MG63 (cell line): Measurements from ENCODE around the gene CHRM4. TPM values are rescaled to one million over a fixed set of nuclear protein-coding genes. Genes with fewer than 3 reads are reported as not detected.

ENCODE experiments used
- DNase-seq: peaks from one replicate; pipeline ENCODE4 v3.0.0-alpha.2; 2020
- H3K27me3 ChIP-seq: fragments of 250-450 bp; sonication (Bioruptor Pico); 2 replicates; pipeline ENCODE4 v1.5.1; 2020; ENCODE audit warnings: mild to moderate bottlenecking, moderate library complexity
- H3K36me3 ChIP-seq: fragments of 250-450 bp; sonication (Bioruptor Pico); 2 replicates; pipeline ENCODE4 v1.5.1; 2020; ENCODE audit warnings: mild to moderate bottlenecking, moderate library complexity
- H3K4me3 ChIP-seq: fragments of 250-450 bp; sonication (Bioruptor Pico); 2 replicates; pipeline ENCODE4 v1.5.1; 2020; ENCODE audit warnings: mild to moderate bottlenecking, moderate library complexity
- H3K9me3 ChIP-seq: fragments of 250-450 bp; sonication (Bioruptor Pico); 2 replicates; pipeline ENCODE4 v1.5.1; 2020; ENCODE audit warnings: mild to moderate bottlenecking, moderate library complexity
- total RNA-seq: library from RNA; depleted of rRNA; stranded (reverse); fragments of >200 nt; shearing (Covaris generic); gene quantifications from 2 replicates; pipeline ENCODE4 v1.2.3, GENCODE V29; 2014; ENCODE audit warnings: low replicate concordance

The CHRM4 gene
- total RNA-seq, 1 experiment from 2014 or later = not detected

GRCh38 chr11:46413760-46414465, 22.3 kb upstream of the CHRM4 start:
- Histone ChIP-seq H3K9me3 (no peaks in the 10 kb centered on the region), H3K4me3 (no peak overlapping the region), H3K27me3 (no peaks in the 10 kb centered on the region), H3K36me3 (peaks cover 6% of the 10 kb centered on the region; the same call in 1 of the 2 replicates)
- DNase-seq = no peak

GRCh38 chr11:46410021-46410420, 18.4 kb upstream of the CHRM4 start:
- no peak for DNase-seq
- Histone ChIP-seq H3K36me3 (peaks cover 7% of the 10 kb centered on the region), H3K27me3 (no peaks in the 10 kb centered on the region), H3K4me3 (no peak overlapping the region), H3K9me3 (no peaks in the 10 kb centered on the region)

GRCh38 chr11:46408407-46408986, 16.9 kb upstream of the CHRM4 start:
- peaks cover 7% of the 10 kb centered on the region for H3K36me3 ChIP-seq
- H3K27me3 ChIP-seq = no peaks in the 10 kb centered on the region
- DNase-seq = no peak
- H3K4me3 ChIP-seq = no peak overlapping the region
- H3K9me3 ChIP-seq = no peaks in the 10 kb centered on the region

- H3K36me3 ChIP-seq = peaks cover 7% of the 10 kb centered on the region
- no peaks in the 10 kb centered on the region for H3K27me3 ChIP-seq
- no peak for DNase-seq
- H3K4me3 ChIP-seq = no peak overlapping the region
- H3K9me3 ChIP-seq = no peaks in the 10 kb centered on the region
These were observed 16.1 kb upstream of the CHRM4 start for GRCh38 chr11:46407635-46408034.

GRCh38 chr11:46404476-46405017, 13.0 kb upstream of the CHRM4 start:
- no peak overlapping the region for H3K4me3 ChIP-seq
- no peaks in the 10 kb centered on the region for H3K27me3 ChIP-seq
- no peak for DNase-seq
- peaks cover 7% of the 10 kb centered on the region for H3K36me3 ChIP-seq
- H3K9me3 ChIP-seq = no peaks in the 10 kb centered on the region

- Histone ChIP-seq H3K27me3 (no peaks in the 10 kb centered on the region), H3K9me3 (no peaks in the 10 kb centered on the region)
These were observed 11.7 kb upstream of the CHRM4 start for GRCh38 chr11:46402957-46403902.

GRCh38 chr11:46397526-46397925, 6.0 kb upstream of the CHRM4 start:
- Histone ChIP-seq H3K4me3 (no peak overlapping the region), H3K9me3 (no peaks in the 10 kb centered on the region), H3K36me3 (no peaks in the 10 kb centered on the region), H3K27me3 (no peaks in the 10 kb centered on the region)
- DNase-seq = no peak

More at GRCh38 chr11:46402957-46403902, 11.7 kb upstream of the CHRM4 start:
- Histone ChIP-seq H3K36me3 (peaks cover 4% of the 10 kb centered on the region; the same call in 1 of the 2 replicates), H3K4me3 (no peak overlapping the region)
- no peak for DNase-seq

GRCh38 chr11:46393759-46394158, 2.2 kb upstream of the CHRM4 start:
- no peak for DNase-seq
- Histone ChIP-seq H3K9me3 (no peaks in the 10 kb centered on the region), H3K4me3 (no peak overlapping the region), H3K36me3 (no peaks in the 10 kb centered on the region), H3K27me3 (peaks cover 25% of the 10 kb centered on the region)

GRCh38 chr11:46393231-46393616, 1.6 kb upstream of the CHRM4 start:
- no peak overlapping the region for H3K4me3 ChIP-seq
- H3K36me3 ChIP-seq = no peaks in the 10 kb centered on the region

GRCh38 chr11:46392421-46393230, 1.1 kb upstream of the CHRM4 start:
- H3K36me3 ChIP-seq = no peaks in the 10 kb centered on the region
- peak; percentile 80 for DNase-seq
- peak overlapping the region; percentile 36 for H3K4me3 ChIP-seq
- H3K9me3 ChIP-seq = no peaks in the 10 kb centered on the region
- H3K27me3 ChIP-seq = peaks cover 27% of the 10 kb centered on the region

More at GRCh38 chr11:46393231-46393616, 1.6 kb upstream of the CHRM4 start:
- no peak for DNase-seq
- Histone ChIP-seq H3K9me3 (no peaks in the 10 kb centered on the region), H3K27me3 (peaks cover 27% of the 10 kb centered on the region)

- no peak for DNase-seq
- Histone ChIP-seq H3K4me3 (no peak overlapping the region), H3K36me3 (no peaks in the 10 kb centered on the region), H3K9me3 (no peaks in the 10 kb centered on the region), H3K27me3 (peaks cover 27% of the 10 kb centered on the region)
These were observed 394 bp downstream of the CHRM4 start for GRCh38 chr11:46391186-46391577.

GRCh38 chr11:46390331-46391171, 1.0 kb downstream of the CHRM4 start:
- H3K36me3 ChIP-seq = no peaks in the 10 kb centered on the region
- no peaks in the 10 kb centered on the region for H3K9me3 ChIP-seq
- DNase-seq = no peak
- no peak overlapping the region for H3K4me3 ChIP-seq
- H3K27me3 ChIP-seq = peaks cover 27% of the 10 kb centered on the region

- H3K27me3 ChIP-seq = peaks cover 27% of the 10 kb centered on the region
- no peaks in the 10 kb centered on the region for H3K36me3 ChIP-seq
- peak overlapping the region; percentile 46 for H3K4me3 ChIP-seq
- H3K9me3 ChIP-seq = no peaks in the 10 kb centered on the region
- DNase-seq = peak; percentile 71
These were observed 1.9 kb downstream of the CHRM4 start for GRCh38 chr11:46389450-46390330.

- Histone ChIP-seq H3K9me3 (no peaks in the 10 kb centered on the region), H3K4me3 (no peak overlapping the region), H3K27me3 (peaks cover 27% of the 10 kb centered on the region), H3K36me3 (no peaks in the 10 kb centered on the region)
- DNase-seq = no peak
These were observed 2.7 kb downstream of the CHRM4 start for GRCh38 chr11:46388619-46389449.
